ENCODE measurements around the gene KDELR3. TPM values are rescaled to one million over a fixed set of nuclear protein-coding genes. Genes with fewer than 3 reads are reported as not detected.

Gene KDELR3
- total and polyA plus RNA-seq, 2 experiments from 2014 or later = 5.6 to 5.7 TPM

DNA sequence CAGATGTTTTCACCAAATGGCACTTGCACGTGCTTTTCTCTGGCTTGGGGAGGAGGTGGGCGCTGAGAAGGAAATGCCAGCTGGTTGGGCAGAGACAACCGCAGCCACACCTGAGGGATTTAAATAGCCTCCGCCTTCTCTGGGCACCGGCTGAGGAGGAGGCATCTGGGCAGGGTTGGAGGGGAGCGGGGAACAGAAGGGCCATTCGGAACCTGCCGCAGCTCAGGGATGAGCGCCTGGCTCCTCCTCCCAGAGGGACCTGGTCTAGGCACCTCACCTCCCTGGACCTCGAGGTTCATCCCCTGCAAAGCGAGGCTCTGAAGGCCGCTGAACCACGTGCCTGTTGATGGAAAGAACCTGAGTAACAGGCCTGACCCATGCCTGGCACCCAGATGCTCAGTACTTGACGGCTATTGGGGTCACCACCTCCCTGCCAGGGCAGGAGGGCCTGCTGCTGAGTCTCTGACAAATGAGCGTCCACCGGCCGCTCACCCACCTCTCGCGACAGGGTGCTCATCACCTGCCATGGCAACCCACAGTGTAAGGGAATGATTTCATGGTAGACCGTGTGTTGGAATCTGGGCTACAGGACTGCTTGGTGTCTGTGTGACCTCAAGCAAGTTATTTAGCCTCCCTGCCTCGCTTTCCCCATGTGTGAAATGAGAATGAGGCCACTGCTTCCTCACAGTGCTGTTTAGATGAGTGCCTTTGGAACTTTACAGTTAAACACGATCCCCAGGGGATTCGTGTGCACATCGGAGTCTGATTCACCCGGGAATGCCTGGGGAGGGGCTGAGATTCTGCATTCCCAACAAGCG, 2.0 kb upstream of the KDELR3 start:
- peaks cover 63% of the 10 kb centered on the region for H3K27me3 Mint-ChIP-seq (ENCODE audit: insufficient read depth, low read depth, poor library complexity)
- peaks cover 69% of the 10 kb centered on the region for H3K27me3 ChIP-seq (ENCODE audit: insufficient read depth)
- H3K4me2 ChIP-seq = no peak overlapping the region
- no peak overlapping the region for H3K4me3 ChIP-seq
- H3K9me2 ChIP-seq (ENCODE audit: insufficient read depth) = no peaks in the 10 kb centered on the region
- H3K36me3 ChIP-seq (ENCODE audit: insufficient read depth) = no peaks in the 10 kb centered on the region
- peaks cover 17% of the 10 kb centered on the region for H3K4me1 ChIP-seq (ENCODE audit: insufficient read depth)
- no peak for TF ChIP-seq ZNF114 (CRISPR knock-in tag; IDR thresholded peaks at IDR 0.05)
- no peak for TF ChIP-seq EZH2 (IDR thresholded peaks at IDR 0.05; ENCODE audit: low read depth, unreplicated experiment)
- TF ChIP-seq POLR2AphosphoS5 (IDR thresholded peaks at IDR 0.05; ENCODE audit: low read depth) = no peak
- no peak for TF ChIP-seq JUNB (IDR thresholded peaks at IDR 0.05; ENCODE audit: unreplicated experiment)
- no peak for TF ChIP-seq CREB1 (CRISPR knock-in tag; IDR thresholded peaks at IDR 0.05; ENCODE audit: low read depth)
- no peak for TF ChIP-seq ZNF331 (CRISPR knock-in tag; IDR thresholded peaks at IDR 0.05; ENCODE audit: low read depth)
- TF ChIP-seq, protein P1, sequence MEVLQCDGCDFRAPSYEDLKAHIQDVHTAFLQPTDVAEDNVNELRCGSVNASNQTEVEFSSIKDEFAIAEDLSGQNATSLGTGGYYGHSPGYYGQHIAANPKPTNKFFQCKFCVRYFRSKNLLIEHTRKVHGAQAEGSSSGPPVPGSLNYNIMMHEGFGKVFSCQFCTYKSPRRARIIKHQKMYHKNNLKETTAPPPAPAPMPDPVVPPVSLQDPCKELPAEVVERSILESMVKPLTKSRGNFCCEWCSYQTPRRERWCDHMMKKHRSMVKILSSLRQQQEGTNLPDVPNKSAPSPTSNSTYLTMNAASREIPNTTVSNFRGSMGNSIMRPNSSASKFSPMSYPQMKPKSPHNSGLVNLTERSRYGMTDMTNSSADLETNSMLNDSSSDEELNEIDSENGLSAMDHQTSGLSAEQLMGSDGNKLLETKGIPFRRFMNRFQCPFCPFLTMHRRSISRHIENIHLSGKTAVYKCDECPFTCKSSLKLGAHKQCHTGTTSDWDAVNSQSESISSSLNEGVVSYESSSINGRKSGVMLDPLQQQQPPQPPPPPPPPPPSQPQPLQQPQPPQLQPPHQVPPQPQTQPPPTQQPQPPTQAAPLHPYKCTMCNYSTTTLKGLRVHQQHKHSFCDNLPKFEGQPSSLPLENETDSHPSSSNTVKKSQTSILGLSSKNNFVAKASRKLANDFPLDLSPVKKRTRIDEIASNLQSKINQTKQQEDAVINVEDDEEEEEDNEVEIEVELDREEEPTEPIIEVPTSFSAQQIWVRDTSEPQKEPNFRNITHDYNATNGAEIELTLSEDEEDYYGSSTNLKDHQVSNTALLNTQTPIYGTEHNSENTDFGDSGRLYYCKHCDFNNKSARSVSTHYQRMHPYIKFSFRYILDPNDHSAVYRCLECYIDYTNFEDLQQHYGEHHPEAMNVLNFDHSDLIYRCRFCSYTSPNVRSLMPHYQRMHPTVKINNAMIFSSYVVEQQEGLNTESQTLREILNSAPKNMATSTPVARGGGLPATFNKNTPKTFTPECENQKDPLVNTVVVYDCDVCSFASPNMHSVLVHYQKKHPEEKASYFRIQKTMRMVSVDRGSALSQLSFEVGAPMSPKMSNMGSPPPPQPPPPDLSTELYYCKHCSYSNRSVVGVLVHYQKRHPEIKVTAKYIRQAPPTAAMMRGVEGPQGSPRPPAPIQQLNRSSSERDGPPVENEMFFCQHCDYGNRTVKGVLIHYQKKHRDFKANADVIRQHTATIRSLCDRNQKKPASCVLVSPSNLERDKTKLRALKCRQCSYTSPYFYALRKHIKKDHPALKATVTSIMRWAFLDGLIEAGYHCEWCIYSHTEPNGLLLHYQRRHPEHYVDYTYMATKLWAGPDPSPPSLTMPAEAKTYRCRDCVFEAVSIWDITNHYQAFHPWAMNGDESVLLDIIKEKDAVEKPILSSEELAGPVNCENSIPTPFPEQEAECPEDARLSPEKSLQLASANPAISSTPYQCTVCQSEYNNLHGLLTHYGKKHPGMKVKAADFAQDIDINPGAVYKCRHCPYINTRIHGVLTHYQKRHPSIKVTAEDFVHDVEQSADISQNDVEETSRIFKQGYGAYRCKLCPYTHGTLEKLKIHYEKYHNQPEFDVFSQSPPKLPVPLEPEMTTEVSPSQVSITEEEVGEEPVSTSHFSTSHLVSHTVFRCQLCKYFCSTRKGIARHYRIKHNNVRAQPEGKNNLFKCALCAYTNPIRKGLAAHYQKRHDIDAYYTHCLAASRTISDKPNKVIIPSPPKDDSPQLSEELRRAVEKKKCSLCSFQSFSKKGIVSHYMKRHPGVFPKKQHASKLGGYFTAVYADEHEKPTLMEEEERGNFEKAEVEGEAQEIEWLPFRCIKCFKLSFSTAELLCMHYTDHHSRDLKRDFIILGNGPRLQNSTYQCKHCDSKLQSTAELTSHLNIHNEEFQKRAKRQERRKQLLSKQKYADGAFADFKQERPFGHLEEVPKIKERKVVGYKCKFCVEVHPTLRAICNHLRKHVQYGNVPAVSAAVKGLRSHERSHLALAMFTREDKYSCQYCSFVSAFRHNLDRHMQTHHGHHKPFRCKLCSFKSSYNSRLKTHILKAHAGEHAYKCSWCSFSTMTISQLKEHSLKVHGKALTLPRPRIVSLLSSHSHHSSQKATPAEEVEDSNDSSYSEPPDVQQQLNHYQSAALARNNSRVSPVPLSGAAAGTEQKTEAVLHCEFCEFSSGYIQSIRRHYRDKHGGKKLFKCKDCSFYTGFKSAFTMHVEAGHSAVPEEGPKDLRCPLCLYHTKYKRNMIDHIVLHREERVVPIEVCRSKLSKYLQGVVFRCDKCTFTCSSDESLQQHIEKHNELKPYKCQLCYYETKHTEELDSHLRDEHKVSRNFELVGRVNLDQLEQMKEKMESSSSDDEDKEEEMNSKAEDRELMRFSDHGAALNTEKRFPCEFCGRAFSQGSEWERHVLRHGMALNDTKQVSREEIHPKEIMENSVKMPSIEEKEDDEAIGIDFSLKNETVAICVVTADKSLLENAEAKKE (CRISPR knock-in tag; IDR thresholded peaks at IDR 0.05) = no peak
- H2AFZ ChIP-seq = no peak overlapping the region
- H3K27ac Mint-ChIP-seq = no peak overlapping the region
- no peaks in the 10 kb centered on the region for H3K36me3 Mint-ChIP-seq (ENCODE audit: low read depth)
- ATAC-seq = no peak
- H3K27ac ChIP-seq (ENCODE audit: low read depth) = no peak overlapping the region
- no peak overlapping the region for H3K4me3 Mint-ChIP-seq
- no peak for DNase-seq (ENCODE audit: low spot score)
- H3F3A ChIP-seq (replicated peaks; ENCODE audit: low read depth) = peaks cover 30% of the 10 kb centered on the region
- H4K20me1 ChIP-seq (replicated peaks; ENCODE audit: insufficient read depth) = no peaks in the 10 kb centered on the region; the same call in 1 of the 2 replicates
- no peaks in the 10 kb centered on the region; the same call in 2 of the 3 replicates for H3K9me3 Mint-ChIP-seq
- peaks cover 18% of the 10 kb centered on the region for H3K4me1 Mint-ChIP-seq
- H3K79me2 ChIP-seq (replicated peaks; ENCODE audit: insufficient read depth) = no peaks in the 10 kb centered on the region
